ENCODE results near the gene SPATA7. TPM values are rescaled to one million over a fixed set of nuclear protein-coding genes. Genes with fewer than 3 reads are reported as not detected.

SPATA7 gene
- total and polyA plus RNA-seq, 10 of the 15 experiments (the other 5 are each of a cell fraction or from before 2014, with no cell fraction given): 0.39 to 3.0 (median 2.2) TPM

DNA sequence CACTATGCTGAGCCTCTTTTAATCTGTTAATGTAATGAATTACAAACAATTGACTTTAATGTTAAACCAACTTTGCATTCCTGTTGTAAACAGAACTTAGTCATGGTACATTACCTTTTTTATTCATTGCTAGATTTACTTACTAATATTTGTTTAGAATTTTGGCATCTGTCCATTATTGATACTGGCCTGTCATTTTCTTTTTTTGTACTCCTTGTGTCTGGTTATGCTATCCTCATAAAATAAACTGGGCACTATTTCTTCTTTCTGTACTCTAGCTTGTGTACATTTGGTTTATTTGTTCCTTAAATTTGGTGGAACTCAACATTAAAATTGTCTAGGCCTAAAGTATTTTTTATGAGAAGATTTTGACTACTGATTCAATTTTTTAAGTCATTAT, 32.1 kb downstream of the SPATA7 start:
- no peak overlapping the region for H3K4me3 ChIP-seq
- no peak overlapping the region for H3K4me2 ChIP-seq (ENCODE audit: control insufficient read depth, insufficient read depth)
- DNase-seq (ENCODE audit: low read depth, low spot score): no peak
- H3K4me1 ChIP-seq (ENCODE audit: control insufficient read depth, insufficient read depth, low read length): no peaks in the 10 kb centered on the region
- no peak for TF ChIP-seq SMC3 (IDR thresholded peaks at IDR 0.05; ENCODE audit: borderline replicate concordance, low read length)
- no peak for TF ChIP-seq ATF2 (IDR thresholded peaks at IDR 0.05; ENCODE audit: low read length)
- TF ChIP-seq TCF3 (IDR thresholded peaks at IDR 0.05; ENCODE audit: borderline replicate concordance, insufficient read depth, low read depth, low read length): no peak
- TF ChIP-seq HCFC1 (IDR thresholded peaks at IDR 0.05; ENCODE audit: low read length): no peak
- no peak for TF ChIP-seq IRF5 (IDR thresholded peaks at IDR 0.05; ENCODE audit: borderline replicate concordance)
- TF ChIP-seq EZH2 (IDR thresholded peaks at IDR 0.05; ENCODE audit: borderline replicate concordance, control insufficient read depth, low read depth, low read length): no peak
- no peak for TF ChIP-seq CHD4 (IDR thresholded peaks at IDR 0.05)
- TF ChIP-seq CHD2 (IDR thresholded peaks at IDR 0.05; ENCODE audit: borderline replicate concordance, low read depth, low read length): no peak
- H3K36me3 ChIP-seq (ENCODE audit: control insufficient read depth in 2 of 2, insufficient read depth in 2 of 2, low read length in 1 of 2): no peaks in the 10 kb centered on the region
- no peak for ATAC-seq
- CTCF ChIA-PET: no interaction called here
- H2AFZ ChIP-seq (ENCODE audit: control insufficient read depth, low read depth, low read length): no peak overlapping the region
- RAD21 ChIA-PET (ENCODE audit: unreplicated experiment): no interaction called here
- peak; percentile 27 for FAIRE-seq
- BruUV-seq (replicated peaks): no TSS peak
- in situ Hi-C loops (cut with MboI) (no loop called here), intact Hi-C loops (cut with micrococcal nuclease; ENCODE audit: unreplicated experiment) (no loop called here)
- H3K79me2 ChIP-seq (ENCODE audit: control insufficient read depth, insufficient read depth, low read length): no peaks in the 10 kb centered on the region
- POLR2A ChIA-PET: no interaction called here
- no peak overlapping the region for H3K27ac ChIP-seq (ENCODE audit: control insufficient read depth, insufficient read depth)
- SMC1A ChIA-PET (ENCODE audit: uncharacterized antibody, unreplicated experiment): no interaction called here
- H4K20me1 ChIP-seq (ENCODE audit: control insufficient read depth, insufficient read depth): no peaks in the 10 kb centered on the region
- no peaks in the 10 kb centered on the region; the same call in 2 of the 3 replicates for H3K9me3 ChIP-seq (replicated peaks; ENCODE audit: control insufficient read depth, insufficient read depth, low read length)
- no peaks in the 10 kb centered on the region for H3K27me3 ChIP-seq (replicated peaks in 1 of 2; ENCODE audit: control insufficient read depth in 2 of 2, insufficient read depth in 2 of 2, low read length in 1 of 2)
- no peak overlapping the region for H3K9ac ChIP-seq (ENCODE audit: control insufficient read depth, insufficient read depth, low read length)

Data from GM12878 (cell line).